Measurements from ENCODE around the gene SAPCD2. TPM values are rescaled to one million over a fixed set of nuclear protein-coding genes. Genes with fewer than 3 reads are reported as not detected.
A peak's percentile ranks its signal among the peaks of the same experiment; 100 is the strongest.

The SAPCD2 gene
- total and polyA plus RNA-seq, 9 of the 15 experiments (the other 6 are each of a cell fraction or from before 2014, with no cell fraction given), result 3.4 to 91.8 (median 18.8) TPM

GRCh38 chr9:137028263-137029057, 41.9 kb downstream of the SAPCD2 start (continued):
- TF ChIP-seq NCOA2 (IDR thresholded peaks at IDR 0.05; ENCODE audit: partially characterized antibody in 2 of 2), result no peak
- no peak for TF ChIP-seq BCOR (IDR thresholded peaks at IDR 0.05)
- TF ChIP-seq EGR1 (conservative IDR thresholded peaks at IDR 0.05), result peak; percentile 33
- peak; percentile 62; the same call in 1 of the 2 replicates for TF ChIP-seq ZNF431 (CRISPR knock-in tag; IDR thresholded peaks at IDR 0.05)
- no peak for TF ChIP-seq MAFK (IDR thresholded peaks at IDR 0.05; ENCODE audit: low read length)
- TF ChIP-seq ETS2 (tag; IDR thresholded peaks at IDR 0.05; ENCODE audit: borderline replicate concordance, poor library complexity, severe bottlenecking), result no peak
- TF ChIP-seq GTF2B (IDR thresholded peaks at IDR 0.05; ENCODE audit: extremely low read depth, insufficient read length), result no peak
- no peak for TF ChIP-seq ELF1 (tag; IDR thresholded peaks at IDR 0.05)
- no peak for TF ChIP-seq NR3C1 (CRISPR knock-in tag; IDR thresholded peaks at IDR 0.05)
- TF ChIP-seq COPS2 (conservative IDR thresholded peaks at IDR 0.05), result no peak
- no peak for TF ChIP-seq ELF2 (CRISPR knock-in tag; IDR thresholded peaks at IDR 0.05)
- TF ChIP-seq PRDM10 (IDR thresholded peaks at IDR 0.05; ENCODE audit: partially characterized antibody), result peak; percentile 8
- no peak for TF ChIP-seq PTRF (tag; IDR thresholded peaks at IDR 0.05)
- TF ChIP-seq ZNF778 (CRISPR knock-in tag; IDR thresholded peaks at IDR 0.05), result no peak
- TF ChIP-seq ARNT (IDR thresholded peaks at IDR 0.05), result no peak
- TF ChIP-seq BACH1 (tag; IDR thresholded peaks at IDR 0.05), result no peak
- TF ChIP-seq IRF2 (CRISPR knock-in tag; IDR thresholded peaks at IDR 0.05), result no peak
- TF ChIP-seq MLLT1 (IDR thresholded peaks at IDR 0.05), result no peak
- no peak for TF ChIP-seq SNIP1 (IDR thresholded peaks at IDR 0.05; ENCODE audit: low read depth)
- TF ChIP-seq ARID1B (IDR thresholded peaks at IDR 0.05), result no peak
- TF ChIP-seq ELF4 (CRISPR knock-in tag; IDR thresholded peaks at IDR 0.05), result no peak
- no peak for TF ChIP-seq SRSF7 (optimal IDR thresholded peaks at IDR 0.05; ENCODE audit: low read depth, low read length)
- TF ChIP-seq HINFP (tag; conservative IDR thresholded peaks at IDR 0.05; ENCODE audit: low read depth), result no peak

Measured in K562 (cell line).